Left colon (tissue), 2 donors: ENCODE data around the gene ZNF678. TPM values are rescaled to one million over a fixed set of nuclear protein-coding genes. Genes with fewer than 3 reads are reported as not detected.
A peak's percentile ranks its signal among the peaks of the same experiment; 100 is the strongest.
"Not testable (repeated sequence)": the region's sequence is repeated elsewhere in the genome, so short reads cannot be mapped to it uniquely, and the experiment has no call there.

Experiments used
- ATAC-seq: fragments of 200-7000 bp; cut with Tn5 transposase; one replicate; pipeline ENCODE4 v1.9.1; 2020; ENCODE audit warnings: mild to moderate bottlenecking, moderate library complexity
- DNase-seq, 2 donors: peaks; one replicate each; pipeline ENCODE4 v3.0.0-alpha.2; 2020
- intact Hi-C, 2 donors: fragments of 100-400 bp; cut with DNase I in 1 of 2; cut with micrococcal nuclease in 1 of 2; formaldehyde crosslinking; loops; one replicate each; pipeline versions ENCODE4 v1.11.2 to v1.14.0; 2022; cut with DNase I, micrococcal nuclease
- total RNA-seq, 2 donors: library from RNA; stranded (reverse); fragmentation: NEBNext Ultra II Directional; extraction: Animal tissue kit (Norgen Biotek cat#: 25700); gene quantifications; one replicate each; pipeline ENCODE4 v1.2.1, GENCODE V29; 2021
- donor health status: DM: no; HTN: no; CAD: no.
- donor health status: DM: yes; HTN: yes; CAD: no.

Gene ZNF678
- total RNA-seq, 2 donors from 2014 or later, result 6.7 to 9.2 TPM

- intact Hi-C loops, result no loop called here
- DNase-seq (no peak), ATAC-seq (no peak)
Measured at GRCh38 chr1:227548119-227548397, 15.3 kb upstream of the ZNF678 start.

GRCh38 chr1:227548448-227548847 lies 14.9 kb upstream of the ZNF678 start:
- intact Hi-C loops, result no loop called here
- no peak for DNase-seq
- peak; percentile 69 for ATAC-seq

- peak; percentile 90 for ATAC-seq
Measured at GRCh38 chr1:227549892-227550291, 13.5 kb upstream of the ZNF678 start.

GRCh38 chr1:227551881-227552280 lies 11.5 kb upstream of the ZNF678 start:
- intact Hi-C loops, DNase-seq, ATAC-seq: not testable (repeated sequence)

More at GRCh38 chr1:227549892-227550291, 13.5 kb upstream of the ZNF678 start:
- peak in 1 of 2 donors; percentile 19 for DNase-seq
- intact Hi-C loops, result no loop called here

- ATAC-seq (peak; percentile 89), DNase-seq (peak in 1 of 2 donors; percentile 27)
Measured at GRCh38 chr1:227556288-227556687, 7.1 kb upstream of the ZNF678 start.

GRCh38 chr1:227557962-227558725 lies 5.2 kb upstream of the ZNF678 start:
- intact Hi-C loops, result no loop called here
- DNase-seq (no peak), ATAC-seq (no peak)

More at GRCh38 chr1:227556288-227556687, 7.1 kb upstream of the ZNF678 start:
- intact Hi-C loops, result no loop called here

- ATAC-seq (no peak), DNase-seq (no peak)
- intact Hi-C loops, result no loop called here
Measured at GRCh38 chr1:227558732-227559262, 4.6 kb upstream of the ZNF678 start.

GRCh38 chr1:227559499-227559898 lies 3.9 kb upstream of the ZNF678 start:
- intact Hi-C loops, result no loop called here
- ATAC-seq (no peak), DNase-seq (no peak)

GRCh38 chr1:227559926-227560325 lies 3.4 kb upstream of the ZNF678 start:
- no peak for ATAC-seq
- intact Hi-C loops, result no loop called here
- no peak for DNase-seq

- intact Hi-C loops, result no loop called here
- peak in 1 of 2 donors; percentile 4 for DNase-seq
- ATAC-seq, result no peak
Measured at GRCh38 chr1:227560393-227561173, 2.8 kb upstream of the ZNF678 start.

- intact Hi-C loops, result no loop called here
- peak in 1 of 2 donors; percentile 5 for DNase-seq
- no peak for ATAC-seq
Measured at GRCh38 chr1:227561241-227561907, 2.0 kb upstream of the ZNF678 start.

GRCh38 chr1:227562037-227562436 lies 1.3 kb upstream of the ZNF678 start:
- DNase-seq (no peak), ATAC-seq (no peak)
- intact Hi-C loops, result no loop called here

GRCh38 chr1:227562933-227563323 lies 428 bp upstream of the ZNF678 start:
- intact Hi-C loops, result no loop called here
- DNase-seq (peak in 1 of 2 donors; percentile 21), ATAC-seq (no peak)

- intact Hi-C loops, result no loop called here
- ATAC-seq (no peak), DNase-seq (no peak)
Measured at GRCh38 chr1:227567256-227567655, 3.9 kb downstream of the ZNF678 start.

GRCh38 chr1:227568593-227568992 lies 5.2 kb downstream of the ZNF678 start:
- intact Hi-C loops, result no loop called here
- no peak for ATAC-seq
- no peak for DNase-seq

GRCh38 chr1:227572752-227573151 lies 9.4 kb downstream of the ZNF678 start:
- ATAC-seq, result no peak
- intact Hi-C loops, result no loop called here
- no peak for DNase-seq

- intact Hi-C loops, result no loop called here
- ATAC-seq, result no peak
- no peak for DNase-seq
Measured at GRCh38 chr1:227574926-227575325, 11.6 kb downstream of the ZNF678 start.

- ATAC-seq (no peak), DNase-seq (no peak)
- intact Hi-C loops, result no loop called here
Measured at GRCh38 chr1:227576189-227576588, 12.8 kb downstream of the ZNF678 start.

- intact Hi-C loops, result no loop called here
- ATAC-seq (no peak), DNase-seq (no peak)
Measured at GRCh38 chr1:227577500-227577899, 14.1 kb downstream of the ZNF678 start.

GRCh38 chr1:227583354-227583753 lies 20.0 kb downstream of the ZNF678 start:
- no peak for DNase-seq
- intact Hi-C loops, result no loop called here
- ATAC-seq, result no peak
